ENCODE results near the gene MAP3K19. TPM values are rescaled to one million over a fixed set of nuclear protein-coding genes. Genes with fewer than 3 reads are reported as not detected.

MAP3K19 gene
- total RNA-seq, 1 donor, result not detected

DNA sequence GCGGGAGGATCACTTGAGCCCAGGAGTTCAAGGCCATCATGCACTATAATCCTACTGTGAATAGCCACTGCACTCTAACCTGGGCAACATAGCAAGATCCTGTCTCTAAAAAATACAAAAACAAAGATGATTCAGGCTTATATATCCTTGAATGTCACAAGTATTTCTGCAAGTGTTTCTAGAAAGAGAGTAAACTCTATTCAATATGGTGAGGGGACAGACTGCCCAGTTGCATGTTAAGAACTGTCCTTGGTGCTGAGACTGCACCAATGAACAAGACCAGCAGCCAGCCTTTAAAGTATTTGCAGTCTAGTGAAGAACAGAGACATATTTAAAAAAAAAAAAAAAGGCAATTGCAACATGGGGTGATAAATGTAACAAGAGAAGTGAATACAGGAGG is 16.4 kb downstream of the MAP3K19 start:
- TF ChIP-seq, protein P1, sequence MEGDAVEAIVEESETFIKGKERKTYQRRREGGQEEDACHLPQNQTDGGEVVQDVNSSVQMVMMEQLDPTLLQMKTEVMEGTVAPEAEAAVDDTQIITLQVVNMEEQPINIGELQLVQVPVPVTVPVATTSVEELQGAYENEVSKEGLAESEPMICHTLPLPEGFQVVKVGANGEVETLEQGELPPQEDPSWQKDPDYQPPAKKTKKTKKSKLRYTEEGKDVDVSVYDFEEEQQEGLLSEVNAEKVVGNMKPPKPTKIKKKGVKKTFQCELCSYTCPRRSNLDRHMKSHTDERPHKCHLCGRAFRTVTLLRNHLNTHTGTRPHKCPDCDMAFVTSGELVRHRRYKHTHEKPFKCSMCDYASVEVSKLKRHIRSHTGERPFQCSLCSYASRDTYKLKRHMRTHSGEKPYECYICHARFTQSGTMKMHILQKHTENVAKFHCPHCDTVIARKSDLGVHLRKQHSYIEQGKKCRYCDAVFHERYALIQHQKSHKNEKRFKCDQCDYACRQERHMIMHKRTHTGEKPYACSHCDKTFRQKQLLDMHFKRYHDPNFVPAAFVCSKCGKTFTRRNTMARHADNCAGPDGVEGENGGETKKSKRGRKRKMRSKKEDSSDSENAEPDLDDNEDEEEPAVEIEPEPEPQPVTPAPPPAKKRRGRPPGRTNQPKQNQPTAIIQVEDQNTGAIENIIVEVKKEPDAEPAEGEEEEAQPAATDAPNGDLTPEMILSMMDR (IDR thresholded peaks at IDR 0.05; ENCODE audit: insufficient read depth, low read length), result no peak
- H3K4me3 ChIP-seq (ENCODE audit: low read depth, low read length), result no peak overlapping the region
- DNase-seq (ENCODE audit: low read depth), result peak; percentile 61

DNA sequence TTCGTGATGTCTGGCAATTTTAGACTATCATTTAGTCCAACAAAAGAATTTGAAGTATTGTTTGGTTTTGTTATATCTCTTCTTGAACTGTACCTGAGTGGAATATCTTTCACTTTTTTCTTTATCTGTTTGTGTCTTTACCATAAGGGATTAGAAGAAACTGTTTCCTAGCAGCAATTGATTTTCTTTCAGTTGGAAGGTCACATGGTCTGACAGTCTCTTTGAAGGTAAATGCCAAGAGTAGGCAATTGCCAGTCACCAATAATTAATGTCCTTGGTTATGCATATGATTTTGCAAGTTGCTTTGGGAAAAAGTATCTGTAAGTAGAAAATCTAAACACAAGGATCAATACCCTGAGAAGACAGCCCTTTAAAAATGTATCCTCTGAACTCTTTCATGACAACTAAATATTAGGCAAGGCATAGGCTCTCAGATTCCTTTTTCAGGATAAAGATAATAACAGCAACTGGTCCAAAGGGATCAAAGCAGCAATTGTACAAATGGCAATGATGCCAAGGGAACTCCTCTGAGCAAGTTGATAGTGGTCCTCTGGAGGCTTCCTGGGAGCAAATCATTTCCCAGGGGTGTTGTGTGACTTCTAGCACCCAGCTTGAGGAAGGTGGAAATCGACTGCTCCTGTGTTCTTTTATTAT is 17.6 kb downstream of the MAP3K19 start:
- no peak overlapping the region for H3K4me3 ChIP-seq (ENCODE audit: low read depth, low read length)
- DNase-seq (ENCODE audit: low read depth), result no peak

DNA sequence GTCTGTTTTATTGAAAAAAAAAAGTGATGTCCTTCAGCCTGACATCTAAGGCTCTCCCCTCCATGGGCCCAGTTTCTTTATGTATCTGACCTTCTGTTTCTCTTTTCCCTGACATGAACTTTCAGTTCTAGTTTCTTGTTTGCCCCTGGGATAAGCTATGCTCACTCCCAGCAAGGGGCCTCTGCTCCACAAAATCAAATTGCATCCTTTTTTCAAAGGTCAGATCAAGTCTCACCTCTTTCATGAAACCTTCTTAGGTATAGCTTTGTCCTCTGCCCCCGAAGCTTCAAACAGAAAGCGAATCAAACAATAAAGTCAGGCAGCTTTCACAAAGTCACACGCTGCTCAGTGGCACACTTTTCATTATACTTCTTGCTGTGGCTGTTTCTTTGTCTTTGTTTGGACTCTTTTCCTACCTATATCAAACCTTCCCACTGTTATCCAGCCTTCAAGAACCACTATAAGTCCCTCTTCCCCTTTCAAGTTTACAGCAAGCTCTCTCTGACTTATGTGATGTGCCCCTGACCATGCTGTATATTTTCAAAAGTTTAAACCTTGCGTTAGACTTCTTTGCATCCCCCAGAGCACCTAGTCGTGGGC is 23.3 kb downstream of the MAP3K19 start:
- H3K4me3 ChIP-seq (ENCODE audit: low read depth, low read length), result no peak overlapping the region
- TF ChIP-seq, protein P1 (IDR thresholded peaks at IDR 0.05; ENCODE audit: insufficient read depth, low read length), result no peak
- no peak for DNase-seq (ENCODE audit: low read depth)

More for the DNA sequence above, 17.6 kb downstream of the MAP3K19 start:
- TF ChIP-seq, protein P1 (IDR thresholded peaks at IDR 0.05; ENCODE audit: insufficient read depth, low read length), result no peak

DNA sequence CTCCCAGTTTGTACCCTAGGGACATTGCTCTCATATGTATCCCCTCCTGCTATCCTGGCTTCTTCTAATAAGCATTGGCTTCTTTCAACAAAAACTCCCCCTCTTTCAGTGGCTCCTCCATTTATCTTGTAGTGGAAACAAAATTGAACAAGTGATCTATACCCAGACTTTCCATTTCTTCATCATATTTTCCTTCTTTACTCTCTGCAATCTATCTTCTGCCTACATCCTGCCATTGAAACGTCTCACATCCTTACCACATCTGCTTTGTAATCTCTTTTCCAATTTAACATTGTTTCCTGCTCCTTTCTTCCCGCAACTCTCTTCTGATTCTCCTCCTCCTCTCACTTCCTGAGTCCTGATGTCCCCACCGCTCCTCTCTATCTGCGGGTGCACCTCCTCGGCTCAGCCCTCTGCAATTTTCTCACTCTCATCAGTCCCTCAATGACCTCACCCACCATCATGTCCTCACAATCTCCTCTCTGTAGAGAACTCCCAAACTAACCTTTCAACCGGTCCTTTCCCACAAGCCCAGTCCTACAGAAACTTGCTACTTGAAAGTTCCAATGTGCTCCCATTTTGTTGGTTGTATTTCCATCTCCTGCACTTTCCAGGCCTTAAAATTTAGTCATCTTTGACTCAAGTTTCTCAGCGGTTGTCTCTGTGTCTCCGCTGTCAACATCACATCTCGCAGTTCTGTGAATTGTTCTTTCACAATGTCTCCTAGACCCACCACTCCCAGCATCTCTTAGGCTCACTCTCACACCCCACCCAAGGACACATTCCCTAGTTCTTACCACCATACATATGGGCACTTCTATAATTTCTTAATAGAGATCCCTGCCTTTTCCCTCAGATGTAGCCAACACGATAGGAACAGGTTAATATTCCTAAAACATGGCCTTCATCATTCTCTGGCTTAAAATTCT is 24.0 kb downstream of the MAP3K19 start:
- no peak for DNase-seq (ENCODE audit: low read depth)
- no peak overlapping the region for H3K4me3 ChIP-seq (ENCODE audit: low read depth, low read length)
- TF ChIP-seq, protein P1 (IDR thresholded peaks at IDR 0.05; ENCODE audit: insufficient read depth, low read length), result no peak

DNA sequence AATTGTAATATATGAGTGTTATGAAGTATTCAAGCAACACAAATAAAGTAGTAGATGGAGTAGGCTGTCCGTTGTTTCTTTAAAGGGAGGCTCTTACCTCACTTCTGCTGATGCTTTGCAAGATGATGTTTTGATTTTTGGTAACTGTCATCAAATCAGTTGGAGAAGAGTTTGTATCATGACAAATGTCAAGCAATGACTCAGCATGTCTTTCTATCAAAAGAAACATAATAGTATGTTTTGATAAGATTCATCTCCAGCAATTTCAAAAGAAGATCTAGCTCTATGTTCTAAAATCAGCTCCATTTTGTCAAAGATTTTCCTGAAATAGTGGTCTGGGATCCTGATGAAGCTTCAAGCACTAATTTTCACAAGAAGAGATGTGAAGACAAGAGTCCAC is 25.6 kb downstream of the MAP3K19 start:
- TF ChIP-seq, protein P1 (IDR thresholded peaks at IDR 0.05; ENCODE audit: insufficient read depth, low read length), result no peak

DNA sequence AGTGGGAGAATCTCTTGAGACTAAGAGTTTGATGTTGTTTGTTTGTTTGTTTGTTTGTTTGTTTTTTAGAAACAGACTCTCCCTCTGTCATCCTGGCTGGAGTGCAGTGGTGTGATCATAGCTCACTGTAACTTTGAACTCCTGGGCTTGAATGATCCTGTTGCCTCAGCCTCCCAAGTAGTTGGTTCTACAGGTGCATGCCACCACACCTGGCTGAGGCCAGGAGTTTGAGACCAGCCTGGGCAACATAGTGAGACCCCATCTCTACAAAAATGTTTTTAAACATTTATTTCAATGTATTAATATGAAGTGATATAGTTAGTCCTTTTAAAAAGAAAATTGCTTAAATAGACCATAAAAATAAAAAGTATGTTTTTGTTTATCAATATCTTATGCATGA is 35.6 kb downstream of the MAP3K19 start:
- no peak overlapping the region for H3K4me3 ChIP-seq (ENCODE audit: low read depth, low read length)
- TF ChIP-seq, protein P1 (IDR thresholded peaks at IDR 0.05; ENCODE audit: insufficient read depth, low read length), result no peak
- no peak for DNase-seq (ENCODE audit: low read depth)

More for the DNA sequence above, 25.6 kb downstream of the MAP3K19 start:
- DNase-seq (ENCODE audit: low read depth), result no peak
- H3K4me3 ChIP-seq (ENCODE audit: low read depth, low read length), result no peak overlapping the region

All from fibroblast of the aortic adventitia (primary cell).